A673 (cell line): ENCODE measurements around the gene C1orf21. TPM values are rescaled to one million over a fixed set of nuclear protein-coding genes. Genes with fewer than 3 reads are reported as not detected.

Experiments used
- BruUV-seq: library from RNA; stranded (reverse); fragments of 400-500 nt; replicated peaks from 2 replicates; lab custom pipeline; 2021; lab: Mats Ljungman, UMichigan
- CTCF ChIA-PET: fragments of 300-600 bp; sonication (Branson Sonifier 250); formaldehyde crosslinking; loops from one replicate; lab custom pipeline; 2022; ENCODE audit warnings: antibody characterized with exemption; lab: Charles Lee
- POLR2A ChIA-PET: fragments of 300-600 bp; sonication (Branson Sonifier 250); formaldehyde crosslinking; loops from one replicate; lab custom pipeline; 2022; ENCODE audit warnings: antibody characterized with exemption; ENCODE audit not compliant: low non-redundant PET; lab: Charles Lee
- DNase-seq: peaks from one replicate; pipeline ENCODE4 v3.0.0-alpha.2; 2015; ENCODE audit warnings: low spot score
- H3K27ac ChIP-seq: fragments of 200-600 bp; sonication (generic); 2 replicates; pipeline ENCODE4 v1.5.1; 2016; ENCODE audit warnings: mixed run types, low read depth, mild to moderate bottlenecking, mixed read lengths, antibody characterized with exemption, low read length; ENCODE audit not compliant: poor library complexity, severe bottlenecking
- H3K27me3 ChIP-seq: fragments of 200-600 bp; sonication (generic); replicated peaks from 2 replicates; pipeline ENCODE4 v1.6.1; 2017; ENCODE audit warnings: mixed run types, low read depth, mild to moderate bottlenecking, mixed read lengths, antibody characterized with exemption, low read length; ENCODE audit not compliant: insufficient read depth, poor library complexity
- H3K36me3 ChIP-seq: fragments of 200-600 bp; sonication (generic); 2 replicates; pipeline ENCODE4 v1.6.1; 2016; ENCODE audit warnings: mixed run types, mild to moderate bottlenecking, mixed read lengths, antibody characterized with exemption, low read length; ENCODE audit not compliant: insufficient read depth, poor library complexity, severe bottlenecking
- H3K4me1 ChIP-seq: fragments of 200-600 bp; sonication (generic); 2 replicates; pipeline ENCODE4 v1.6.1; 2017; ENCODE audit warnings: mixed run types, mild to moderate bottlenecking, mixed read lengths, antibody characterized with exemption, low read length; ENCODE audit not compliant: insufficient read depth, poor library complexity, severe bottlenecking
- H3K4me3 ChIP-seq: fragments of 200-600 bp; sonication (generic); 2 replicates; pipeline ENCODE4 v1.5.1; 2016; ENCODE audit warnings: low read depth, mixed run types, mild to moderate bottlenecking, mixed read lengths, low read length; ENCODE audit not compliant: poor library complexity, severe bottlenecking
- H3K9me3 ChIP-seq: fragments of 200-600 bp; sonication (generic); 2 replicates; pipeline ENCODE4 v1.6.1; 2016; ENCODE audit warnings: mixed run types, low read depth, mild to moderate bottlenecking, mixed read lengths, antibody characterized with exemption, low read length; ENCODE audit not compliant: poor library complexity, severe bottlenecking
- CTCF ChIP-seq: fragments of 300-800, 200-600 bp; sonication (generic); conservative IDR thresholded peaks from 2 replicates; pipeline ENCODE4 v1.5.1; 2017; ENCODE audit warnings: low read depth, mild to moderate bottlenecking, antibody characterized with exemption, low read length, moderate library complexity, mixed read lengths
- EZH2 ChIP-seq: fragments of 200-600 bp; sonication (generic); IDR thresholded peaks from 2 replicates; pipeline ENCODE4 v1.6.1; 2017; ENCODE audit warnings: borderline replicate concordance, low read depth, mild to moderate bottlenecking, mixed read lengths, antibody characterized with exemption, low read length; ENCODE audit not compliant: poor library complexity, severe bottlenecking
- intact Hi-C: fragments of 100-400 bp; cut with micrococcal nuclease; formaldehyde crosslinking; loops from one replicate; pipeline ENCODE4 v1.10.0; 2022; ENCODE audit not compliant: unreplicated experiment
- total RNA-seq: library from RNA; stranded (reverse); gene quantifications from 2 replicates; pipeline ENCODE4 v1.2.3, GENCODE V29; 2021

C1orf21 gene
- total RNA-seq, 1 experiment from 2014 or later = 31.3 TPM

- BruUV-seq = no TSS peak
- Histone ChIP-seq H3K4me3 (no peak overlapping the region), H3K27me3 (no peaks in the 10 kb centered on the region), H3K27ac (no peak overlapping the region), H3K4me1 (no peaks in the 10 kb centered on the region), H3K9me3 (no peaks in the 10 kb centered on the region), H3K36me3 (no peaks in the 10 kb centered on the region)
- ChIA-PET CTCF (no interaction called here), POLR2A (no interaction called here)
- no peak for DNase-seq
- intact Hi-C loops = no loop called here
- no peak for TF ChIP-seq CTCF
- TF ChIP-seq EZH2 = no peak
Observed at GRCh38 chr1:184545601-184546000, 158.8 kb downstream of the C1orf21 start.

- CTCF ChIA-PET = no interaction called here
Observed at GRCh38 chr1:184552446-184552845, 165.6 kb downstream of the C1orf21 start.

GRCh38 chr1:184553845-184554244, 167.0 kb downstream of the C1orf21 start:
- Histone ChIP-seq H3K27ac (no peak overlapping the region), H3K4me3 (no peak overlapping the region), H3K4me1 (peaks cover 7% of the 10 kb centered on the region), H3K9me3 (no peaks in the 10 kb centered on the region), H3K36me3 (no peaks in the 10 kb centered on the region), H3K27me3 (no peaks in the 10 kb centered on the region)
- peak; percentile 30 for DNase-seq
- TF ChIP-seq EZH2 (no peak), CTCF (no peak)
- intact Hi-C loops = loop anchor here (5.0 kb wide), 1 partner anchor 52 kb away; no protein-coding TSS in a partner anchor
- BruUV-seq = no TSS peak
- POLR2A ChIA-PET = no interaction called here
- CTCF ChIA-PET = no interaction called here

More at GRCh38 chr1:184552446-184552845, 165.6 kb downstream of the C1orf21 start:
- no peaks in the 10 kb centered on the region for H3K27me3 ChIP-seq
- BruUV-seq = no TSS peak
- no peak overlapping the region for H3K4me3 ChIP-seq
- no peaks in the 10 kb centered on the region for H3K36me3 ChIP-seq
- intact Hi-C loops = loop anchor here (5.0 kb wide), 1 partner anchor 50 kb away; no protein-coding TSS in a partner anchor
- peaks cover 7% of the 10 kb centered on the region for H3K4me1 ChIP-seq
- POLR2A ChIA-PET = no interaction called here
- H3K27ac ChIP-seq = no peak overlapping the region
- TF ChIP-seq EZH2 (no peak), CTCF (no peak)
- H3K9me3 ChIP-seq = no peaks in the 10 kb centered on the region
- no peak for DNase-seq
